ENCODE results near the gene MUC2.

Gene MUC2

DNA sequence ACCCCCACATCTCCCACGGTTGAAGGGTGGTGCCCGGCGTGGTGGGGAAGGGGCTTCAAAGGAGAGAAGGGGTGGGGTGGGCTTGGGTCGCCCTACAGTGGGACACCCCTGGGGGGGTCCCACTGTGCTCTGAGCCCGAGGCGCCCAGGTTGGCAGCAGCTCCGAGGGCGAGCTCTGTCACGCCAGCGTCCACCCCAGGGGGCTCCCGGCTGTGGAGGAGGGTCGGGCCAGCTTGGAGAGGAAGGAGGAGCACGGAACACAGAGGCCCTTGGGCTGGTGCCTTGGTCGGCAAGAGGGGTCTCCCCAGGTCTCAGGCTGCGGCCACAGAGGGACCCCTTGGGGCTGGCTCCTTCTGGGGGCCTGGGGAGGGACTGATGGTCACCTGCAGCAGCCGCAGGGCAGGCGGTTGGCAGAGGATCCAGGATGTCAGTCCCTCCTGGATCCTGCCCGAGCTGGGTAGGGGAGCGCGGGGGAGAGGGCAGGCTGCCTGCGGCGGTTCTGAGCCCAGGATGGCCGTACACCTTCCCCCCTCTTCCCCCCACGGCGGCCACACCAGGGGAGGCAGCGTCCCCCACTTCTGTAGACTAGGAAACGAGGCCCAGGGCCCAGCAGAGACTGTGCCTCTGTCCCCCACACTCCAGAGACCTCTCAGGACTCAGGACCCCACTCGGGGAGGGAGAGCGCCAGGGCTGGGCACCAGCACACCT lies 38.9 kb upstream of the MUC2 start:
- in situ Hi-C loops (cut with MboI; ENCODE audit: low pct_unique_long_range_greater_than_20kb, low sequenced_read_pairs), result no loop called here

DNA sequence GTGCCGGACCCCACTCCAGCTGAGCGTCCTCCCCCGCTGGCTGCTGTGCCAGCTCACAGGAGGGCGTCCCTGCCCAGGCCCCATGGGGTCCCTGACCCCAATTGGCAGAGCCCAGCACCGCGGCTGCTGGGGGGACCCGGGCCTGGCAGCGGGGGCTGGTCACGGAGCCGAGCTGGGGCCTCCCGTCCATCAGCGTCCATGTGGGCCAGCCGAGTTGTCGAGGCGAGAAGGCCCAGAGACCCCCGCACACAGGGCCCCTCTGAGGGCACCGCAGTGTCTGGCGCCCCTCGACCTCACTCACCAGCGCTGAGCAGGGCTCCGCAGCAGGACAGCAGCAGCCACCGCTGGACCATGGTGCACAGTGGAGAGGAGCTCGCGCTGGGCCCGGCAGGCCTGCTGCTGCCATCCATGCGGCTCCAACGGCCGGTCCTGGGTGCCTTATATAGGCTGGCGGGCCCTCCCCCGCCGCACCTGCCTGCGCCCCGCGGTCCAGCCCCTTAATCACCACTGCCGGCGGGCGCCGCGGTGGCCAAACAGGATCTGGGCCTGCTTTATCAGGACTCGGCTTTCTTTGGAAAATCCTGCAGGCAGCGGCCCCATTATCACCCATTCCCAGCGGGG lies 38.3 kb upstream of the MUC2 start, which contains the start of gene MUC6:
MUC6 (minus strand) TSS at position 416 of the 621 bp plus-strand sequence; CDS start at position 353, 63 bp downstream.
- in situ Hi-C loops (cut with MboI; ENCODE audit: low pct_unique_long_range_greater_than_20kb, low sequenced_read_pairs), result no loop called here
- DNase-seq, result no peak

More for the DNA sequence above, 38.9 kb upstream of the MUC2 start:
- no peak for DNase-seq

DNA sequence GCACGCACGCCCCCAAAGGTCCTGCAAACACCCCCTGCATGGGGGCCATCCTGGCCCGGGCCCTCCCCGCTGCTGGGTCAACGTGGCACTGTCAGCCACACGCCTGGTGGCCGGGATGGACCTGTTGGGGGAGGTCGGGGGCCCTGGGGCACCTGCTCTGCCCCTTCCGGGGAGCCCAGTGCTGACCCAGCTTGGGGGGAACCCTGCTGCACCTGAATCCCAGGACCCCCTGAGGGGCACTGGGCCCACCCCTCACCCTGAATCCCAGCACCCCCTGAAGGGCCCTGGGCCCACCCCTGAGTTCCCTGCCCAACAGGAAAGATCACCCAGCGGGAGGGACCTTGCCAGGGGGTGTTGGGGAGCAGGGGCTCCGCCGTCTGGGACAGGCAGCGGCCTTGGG lies 37.7 kb upstream of the MUC2 start:
- in situ Hi-C loops (cut with MboI; ENCODE audit: low pct_unique_long_range_greater_than_20kb, low sequenced_read_pairs), result no loop called here
- no peak for DNase-seq

DNA sequence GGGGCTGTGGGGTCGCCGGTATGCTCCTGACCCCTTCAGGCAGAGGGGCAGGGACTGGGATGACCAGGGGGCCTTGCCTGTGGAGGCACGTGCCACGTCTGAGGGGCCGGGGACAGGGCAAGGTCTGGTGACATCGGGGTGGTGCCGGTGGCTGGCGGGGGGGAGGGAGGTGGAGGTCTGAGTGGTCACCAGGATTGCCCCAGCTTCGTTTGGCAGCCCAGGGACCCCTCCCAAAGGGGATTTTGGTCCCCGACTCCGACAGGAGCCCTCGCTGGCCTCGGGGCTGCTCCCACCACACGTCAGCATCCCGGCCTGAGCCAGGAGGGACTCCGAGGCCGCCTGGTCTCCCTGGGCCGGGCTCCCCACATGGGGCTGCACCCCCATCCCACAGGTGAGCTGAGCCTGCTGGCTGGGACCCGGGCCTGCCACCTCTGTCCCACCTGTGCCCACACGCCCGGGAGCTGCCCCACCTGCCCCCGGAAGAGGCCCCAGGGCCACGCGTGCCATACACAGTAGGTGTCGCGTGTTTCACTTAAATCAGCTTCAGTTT lies 37.1 kb upstream of the MUC2 start:
- DNase-seq, result no peak
- in situ Hi-C loops (cut with MboI; ENCODE audit: low pct_unique_long_range_greater_than_20kb, low sequenced_read_pairs), result no loop called here

DNA sequence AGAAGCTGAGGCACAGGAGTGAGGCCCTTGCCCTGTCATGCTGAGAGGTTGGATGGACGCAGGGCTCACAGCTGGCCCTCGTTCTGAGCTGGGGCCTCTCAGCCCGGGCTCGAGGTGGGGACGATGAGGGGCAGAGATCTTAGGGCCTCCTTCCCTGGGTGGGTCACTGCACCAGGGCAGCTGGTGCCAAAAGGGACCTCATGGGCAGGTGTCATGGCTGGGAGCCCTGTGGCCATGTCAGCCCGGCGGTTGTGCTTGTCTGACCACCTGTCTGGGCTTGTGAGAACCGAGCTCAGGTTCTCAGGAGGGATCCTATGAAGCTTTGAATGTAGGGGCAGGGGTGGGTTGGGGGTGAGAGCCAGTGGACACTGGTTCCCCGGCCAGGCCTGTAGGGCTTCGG lies 36.3 kb upstream of the MUC2 start:
- no peak for DNase-seq
- in situ Hi-C loops (cut with MboI; ENCODE audit: low pct_unique_long_range_greater_than_20kb, low sequenced_read_pairs), result no loop called here

DNA sequence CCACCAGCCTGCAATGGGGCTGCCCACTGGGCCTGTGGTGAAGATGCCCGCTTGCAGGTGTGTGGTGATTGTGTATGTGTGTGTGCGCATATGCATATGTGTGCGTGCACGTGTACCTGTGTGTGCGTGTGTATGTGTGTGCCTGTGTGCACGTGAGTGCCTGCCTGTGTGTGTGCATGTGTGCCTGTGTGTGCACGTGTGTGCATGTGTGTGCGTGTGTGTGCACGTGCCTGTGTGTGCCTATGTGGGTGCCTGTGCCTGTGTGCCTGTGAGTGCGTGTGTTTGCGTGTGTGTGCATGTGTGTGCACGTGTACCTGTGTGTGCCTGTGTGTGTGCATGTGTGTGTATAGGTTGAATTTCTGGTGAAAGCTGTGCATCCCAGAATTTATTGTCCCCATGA lies 35.8 kb upstream of the MUC2 start:
- in situ Hi-C loops (cut with MboI; ENCODE audit: low pct_unique_long_range_greater_than_20kb, low sequenced_read_pairs), result no loop called here

DNA sequence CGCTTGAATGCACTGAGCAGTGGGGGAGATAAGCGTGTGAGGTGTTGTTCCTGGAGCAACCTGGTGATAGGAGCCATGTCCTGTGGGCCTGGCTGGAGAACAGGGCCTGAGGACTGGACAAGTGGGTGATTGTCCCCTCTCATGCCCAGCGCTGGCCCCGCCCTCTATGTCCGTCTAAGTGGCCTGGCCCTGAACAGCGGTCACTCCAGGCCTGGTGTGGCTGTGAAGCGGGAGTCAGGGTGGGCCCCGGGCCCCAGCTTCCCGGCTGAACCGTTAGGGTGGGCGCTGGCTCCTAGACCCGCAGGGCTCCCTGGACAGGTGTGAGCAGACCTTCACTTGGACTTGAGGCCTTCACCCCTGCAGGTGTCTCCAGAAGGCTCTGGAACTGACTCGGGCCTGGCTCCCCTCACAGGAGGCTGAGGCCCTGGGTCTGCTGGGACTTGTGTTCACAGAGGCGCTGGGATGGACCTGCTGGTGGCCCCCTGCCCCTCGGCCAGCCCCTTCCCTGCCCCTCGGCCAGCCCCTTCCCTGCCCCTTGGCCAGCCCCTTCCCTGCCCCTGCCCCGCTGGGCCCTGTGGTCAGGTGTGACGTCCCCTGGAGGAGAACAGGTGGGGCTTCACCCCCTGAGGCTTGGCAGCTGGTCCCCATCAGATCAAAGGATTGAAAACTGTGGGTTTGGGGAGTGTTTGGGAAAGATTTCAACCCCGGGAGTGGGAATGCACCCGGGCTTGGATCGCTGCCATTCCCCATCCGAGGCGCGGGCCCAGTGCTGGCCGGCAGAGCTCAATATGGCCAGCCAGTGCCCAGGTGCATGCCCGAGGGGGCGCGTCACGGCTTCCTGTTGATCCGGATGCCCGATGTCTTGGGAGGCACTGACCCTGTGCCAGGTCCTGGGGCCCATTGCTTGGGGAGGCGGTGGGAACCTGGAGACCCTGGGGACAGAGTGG lies 34.9 kb upstream of the MUC2 start:
- DNase-seq, result no peak
- in situ Hi-C loops (cut with MboI; ENCODE audit: low pct_unique_long_range_greater_than_20kb, low sequenced_read_pairs), result no loop called here

More for the DNA sequence above, 35.8 kb upstream of the MUC2 start:
- no peak for DNase-seq

DNA sequence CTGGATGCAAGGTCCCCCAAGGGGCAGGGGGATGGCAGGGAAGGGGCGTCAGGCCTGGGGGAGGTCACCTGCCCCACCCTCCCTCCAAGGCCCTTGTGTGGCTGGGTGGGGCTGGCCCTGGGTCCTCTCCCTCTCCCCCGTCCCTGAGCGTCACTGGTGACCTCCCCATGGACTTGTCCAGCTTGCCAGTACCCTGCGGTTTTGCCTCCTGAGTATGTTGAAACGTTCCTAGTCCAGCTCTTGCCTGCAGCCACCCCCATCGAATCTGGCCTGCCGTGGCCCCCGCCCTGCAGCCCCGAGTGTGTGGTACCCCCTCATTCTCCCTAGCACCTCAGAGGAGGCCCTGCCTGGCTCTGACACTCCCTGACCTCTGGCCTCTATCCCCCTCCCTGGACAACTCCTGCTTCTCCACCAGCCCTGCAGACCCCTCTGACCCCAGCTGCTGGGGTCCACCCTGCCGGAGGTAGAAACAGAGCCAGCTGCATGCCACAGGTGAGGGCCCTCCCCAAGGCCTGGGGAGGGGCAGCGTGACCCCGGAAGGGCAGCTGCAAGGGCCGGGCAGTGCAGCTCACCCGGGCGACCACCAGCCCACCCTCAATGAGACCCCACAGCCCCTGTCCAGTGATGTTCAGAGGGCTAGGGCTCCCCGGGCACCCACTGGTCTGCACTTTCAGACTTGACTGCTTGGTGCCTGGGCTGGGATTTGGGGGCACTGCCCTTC lies 34.1 kb upstream of the MUC2 start:
- in situ Hi-C loops (cut with MboI; ENCODE audit: low pct_unique_long_range_greater_than_20kb, low sequenced_read_pairs), result no loop called here

DNA sequence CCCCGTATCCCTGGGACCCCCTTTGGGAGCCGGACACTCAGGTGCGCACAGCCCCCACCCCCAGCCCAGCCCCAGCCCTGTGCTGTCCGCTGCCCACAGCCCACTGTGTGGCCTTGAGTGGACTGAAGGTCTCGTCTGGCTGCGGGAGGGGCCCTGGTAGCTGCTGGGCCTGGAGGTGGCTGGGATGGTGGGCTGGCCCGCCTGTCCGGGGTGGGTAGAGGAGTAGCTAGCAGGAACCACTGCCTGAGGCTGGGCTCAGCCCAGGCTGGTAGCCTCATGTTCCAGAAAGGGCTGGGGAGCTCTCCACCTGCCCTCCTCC lies 33.6 kb upstream of the MUC2 start:
- no peak for DNase-seq
- in situ Hi-C loops (cut with MboI; ENCODE audit: low pct_unique_long_range_greater_than_20kb, low sequenced_read_pairs), result no loop called here

More for the DNA sequence above, 34.1 kb upstream of the MUC2 start:
- DNase-seq, result no peak

DNA sequence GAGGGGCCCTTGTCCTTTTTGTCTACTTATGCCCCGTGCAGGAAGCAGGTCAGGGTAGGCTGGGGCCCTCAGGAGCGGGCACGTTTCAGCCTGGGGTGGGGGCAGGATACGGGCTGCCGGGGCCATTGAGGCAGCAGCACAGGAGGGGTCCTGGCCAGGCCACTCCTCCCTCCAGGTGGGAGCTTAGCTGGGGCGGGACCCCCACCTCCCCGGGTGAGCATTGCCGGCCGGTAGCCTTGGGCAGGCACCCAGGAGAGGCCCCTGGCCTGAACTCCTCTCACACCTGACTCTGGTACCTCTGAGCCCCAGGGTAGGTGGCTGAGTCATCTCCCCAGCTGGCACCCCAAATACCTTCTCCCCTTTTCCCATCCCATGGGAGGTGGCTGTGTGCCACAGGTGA lies 33.2 kb upstream of the MUC2 start:
- no peak for DNase-seq
- in situ Hi-C loops (cut with MboI; ENCODE audit: low pct_unique_long_range_greater_than_20kb, low sequenced_read_pairs), result no loop called here

DNA sequence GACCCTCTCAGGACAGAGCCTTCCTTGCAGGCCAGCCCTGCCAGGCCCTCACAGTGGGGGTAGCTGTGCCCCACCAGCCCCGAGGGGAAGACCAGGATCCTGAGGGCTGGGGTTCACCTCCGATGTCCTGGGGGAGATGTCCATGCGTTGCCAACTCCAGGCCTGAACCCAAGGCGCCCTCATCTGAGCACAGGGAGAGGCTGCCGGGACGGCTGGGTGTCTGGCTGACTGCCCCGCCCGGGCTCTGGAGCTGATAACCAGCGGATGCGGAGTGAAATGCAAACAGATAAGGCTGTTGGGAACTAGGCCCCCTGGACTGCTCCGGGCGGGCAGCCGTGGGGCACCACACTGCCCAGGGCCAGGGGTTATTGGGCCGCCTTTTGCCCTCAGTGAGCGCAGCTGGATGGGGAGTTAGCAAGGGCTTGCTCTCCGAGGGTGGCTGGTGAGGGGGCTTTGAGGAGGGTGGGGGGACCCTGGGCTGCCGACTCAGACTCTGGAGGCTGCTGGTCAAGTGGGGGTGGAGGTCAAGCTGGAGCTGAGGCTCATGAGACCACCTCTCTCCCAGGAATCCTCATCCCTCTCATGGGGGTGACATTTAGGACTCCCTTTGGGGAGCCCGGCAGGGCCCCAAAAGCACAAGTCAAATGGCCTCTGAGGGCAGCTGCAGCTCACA lies 32.6 kb upstream of the MUC2 start:
- in situ Hi-C loops (cut with MboI; ENCODE audit: low pct_unique_long_range_greater_than_20kb, low sequenced_read_pairs), result no loop called here
- no peak for DNase-seq

DNA sequence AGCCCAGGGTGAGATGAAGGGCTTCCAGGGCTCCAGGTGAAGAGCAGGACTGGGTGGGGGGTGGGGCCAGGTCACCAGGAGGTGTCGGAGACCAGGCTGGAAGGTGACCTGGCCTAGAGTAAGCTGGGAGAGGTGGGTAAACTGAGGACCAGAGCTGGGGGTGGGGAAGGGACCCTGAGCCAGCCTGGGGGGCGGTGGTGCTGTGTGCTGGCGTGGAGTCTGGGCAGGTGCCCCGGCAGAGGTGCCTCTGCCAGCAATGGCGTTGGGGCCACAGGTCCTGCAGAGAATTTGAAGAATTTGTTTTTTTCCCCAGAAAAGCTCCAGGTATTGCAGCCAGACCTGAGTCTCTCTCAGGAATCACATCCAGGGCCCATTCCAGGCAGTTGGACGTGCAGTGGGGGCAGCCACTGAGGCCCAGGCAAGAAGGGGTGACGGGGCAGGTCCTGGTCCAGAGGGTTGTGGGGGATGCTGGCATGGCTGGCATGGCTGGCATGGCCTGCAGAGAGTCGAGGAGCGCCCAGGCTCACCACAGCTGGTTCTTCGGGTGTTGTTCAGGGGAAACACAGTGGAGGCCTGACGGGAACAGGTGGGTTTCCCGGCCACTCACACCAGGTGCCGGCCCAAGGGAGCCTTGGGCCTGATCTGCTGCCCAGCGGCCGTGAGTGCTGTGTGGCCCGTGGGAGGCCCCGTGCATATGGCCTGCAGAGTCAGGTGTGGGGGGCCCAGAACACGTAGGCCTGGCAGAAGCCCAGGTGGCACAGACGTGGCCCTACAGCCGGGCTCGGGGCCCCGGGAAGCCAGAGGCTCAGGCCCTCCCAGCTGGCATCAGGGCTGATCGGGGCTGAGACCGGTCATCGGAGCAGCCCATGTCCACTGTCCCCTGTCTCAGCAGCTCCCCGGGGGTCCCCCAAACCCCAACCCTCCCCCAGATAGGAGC lies 31.8 kb upstream of the MUC2 start:
- in situ Hi-C loops (cut with MboI; ENCODE audit: low pct_unique_long_range_greater_than_20kb, low sequenced_read_pairs), result no loop called here
- no peak for DNase-seq

DNA sequence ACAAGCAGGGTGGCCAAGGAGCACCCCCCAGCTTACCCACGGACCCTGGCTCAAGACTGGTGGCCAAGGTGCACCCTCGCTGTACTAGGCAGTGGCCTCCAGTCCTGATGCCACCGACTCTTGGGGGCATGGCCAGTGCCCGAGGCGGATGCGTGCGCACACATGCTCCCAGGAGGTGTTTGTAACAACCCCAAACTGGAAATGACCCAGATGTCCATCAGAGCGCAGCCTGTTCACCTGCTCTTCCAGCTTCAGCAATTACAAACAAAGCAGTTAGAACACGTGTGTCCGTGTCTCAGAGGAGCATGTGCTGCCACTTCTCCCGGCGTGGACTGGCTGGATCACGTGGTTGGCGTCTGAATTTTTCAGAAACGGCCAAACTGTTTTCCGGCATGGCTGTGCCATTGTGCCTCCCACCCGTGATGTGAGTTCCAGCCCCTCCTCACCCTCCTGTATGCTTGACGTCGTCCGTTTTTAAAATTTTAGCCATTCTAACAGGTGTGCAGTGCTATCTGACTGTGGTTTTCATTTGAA lies 31.0 kb upstream of the MUC2 start:
- no peak for DNase-seq
- in situ Hi-C loops (cut with MboI; ENCODE audit: low pct_unique_long_range_greater_than_20kb, low sequenced_read_pairs), result no loop called here

DNA sequence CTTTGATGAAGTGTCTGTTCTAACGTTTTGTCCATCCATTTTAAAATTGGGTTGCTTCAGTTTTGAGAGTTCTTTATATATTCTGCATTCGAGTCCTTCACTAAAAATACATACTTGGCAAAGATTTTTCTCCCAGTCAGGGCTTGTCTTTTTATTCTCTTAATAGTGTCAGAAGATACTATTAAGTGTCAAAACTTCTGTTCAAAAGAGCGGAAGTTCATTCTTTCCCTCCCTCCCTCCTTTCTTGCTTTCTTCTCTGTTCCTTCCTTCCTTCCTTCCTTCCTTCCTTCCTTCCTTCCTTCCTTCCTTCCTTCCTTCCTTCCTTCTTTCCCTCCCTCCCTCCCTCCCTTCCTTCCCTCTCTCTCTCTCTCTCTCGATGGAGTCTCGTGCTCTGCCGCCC lies 30.5 kb upstream of the MUC2 start:
- in situ Hi-C loops (cut with MboI; ENCODE audit: low pct_unique_long_range_greater_than_20kb, low sequenced_read_pairs), result no loop called here
- DNase-seq, result no peak

DNA sequence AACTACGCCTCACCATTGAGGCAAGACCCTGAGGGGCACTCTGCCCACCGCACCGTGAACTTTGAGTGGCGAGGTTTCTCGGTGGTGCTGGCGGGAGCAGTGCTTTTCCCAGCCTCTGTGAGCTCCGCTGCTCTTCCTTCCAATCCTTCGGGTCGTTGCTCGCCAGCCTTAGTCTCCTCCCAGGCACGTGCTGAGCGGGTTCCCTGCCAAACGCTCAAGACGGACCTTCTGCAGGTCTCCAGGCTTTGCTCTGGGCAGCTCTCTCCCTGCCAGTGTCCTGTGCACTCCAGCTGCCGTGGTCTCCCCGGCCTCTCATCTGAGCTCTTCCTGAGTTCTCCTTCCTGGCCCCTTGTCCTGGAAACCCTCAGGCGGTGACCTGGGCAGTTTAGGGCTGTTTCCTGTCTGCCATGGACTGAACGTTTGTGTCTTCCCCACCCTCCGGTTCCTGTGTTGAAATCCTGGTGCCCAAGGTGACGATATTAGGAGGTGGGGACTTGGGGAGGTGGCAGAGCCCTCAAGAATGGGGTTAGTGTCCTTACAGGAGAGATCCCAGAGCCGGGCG lies 27.0 kb upstream of the MUC2 start:
- in situ Hi-C loops (cut with MboI; ENCODE audit: low pct_unique_long_range_greater_than_20kb, low sequenced_read_pairs), result no loop called here
- no peak for DNase-seq

DNA sequence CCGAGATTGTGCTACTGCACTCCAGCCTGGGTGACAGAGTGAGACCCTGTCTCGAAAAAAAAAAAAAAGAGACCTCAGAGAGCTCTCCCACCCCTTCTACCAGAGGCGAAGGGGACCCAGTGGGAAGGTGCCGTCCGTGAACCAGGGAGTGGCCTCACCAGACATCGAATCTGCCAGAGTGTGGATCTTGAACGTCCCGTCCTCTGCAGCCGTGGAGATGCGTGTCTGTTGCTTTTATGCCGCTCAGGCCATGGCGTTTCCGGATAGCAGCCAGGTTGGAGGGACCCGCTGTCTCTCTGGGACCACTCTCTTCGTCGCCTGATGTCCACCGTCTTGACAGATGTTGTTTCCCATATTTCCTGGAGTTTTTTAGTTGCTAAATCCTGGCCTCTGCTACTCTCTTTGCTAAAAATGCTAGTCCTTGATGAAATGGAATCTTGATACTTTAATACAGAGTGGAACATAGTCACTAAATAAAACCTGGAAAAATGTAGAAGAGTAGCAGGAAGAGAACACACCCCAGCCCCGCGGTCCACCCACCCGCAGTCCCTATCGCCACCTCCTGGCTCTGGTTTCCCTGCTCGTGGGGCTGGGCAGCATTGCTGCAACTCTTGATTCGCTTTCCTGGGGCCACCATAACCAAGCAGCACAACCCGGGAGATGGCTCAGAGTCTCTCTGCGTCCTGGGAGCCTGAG lies 26.2 kb upstream of the MUC2 start:
- in situ Hi-C loops (cut with MboI; ENCODE audit: low pct_unique_long_range_greater_than_20kb, low sequenced_read_pairs), result no loop called here
- no peak for DNase-seq

DNA sequence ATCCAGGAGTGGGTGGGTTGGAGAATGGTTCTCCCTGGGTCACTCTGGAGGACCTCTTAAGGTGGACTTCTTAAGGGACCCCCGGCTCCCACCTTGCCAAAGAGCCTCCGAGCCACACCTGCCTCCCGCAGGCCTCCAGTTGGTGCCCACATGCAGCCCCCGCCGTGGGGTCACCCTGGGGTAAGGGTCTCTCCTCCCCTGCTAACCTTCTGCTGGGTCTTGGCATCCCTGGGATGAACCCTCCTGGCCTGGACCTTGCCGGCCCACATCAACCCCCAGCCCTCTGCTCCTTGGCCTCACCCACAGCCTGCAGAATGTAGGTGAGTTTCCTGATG lies 25.6 kb upstream of the MUC2 start:
- in situ Hi-C loops (cut with MboI; ENCODE audit: low pct_unique_long_range_greater_than_20kb, low sequenced_read_pairs), result no loop called here
- DNase-seq, result no peak

Data from KBM-7 (cell line).